HEK293 (cell line): Measurements from ENCODE around the gene PRODH2.

Experiments used
- CTCF ChIP-seq: fragments of 450-650 bp; formaldehyde crosslinking; IDR thresholded peaks from 2 replicates; pipeline ENCODE4 v1.5.1; 2016; ENCODE audit warnings: missing biosample characterization, missing genetic modification characterization
- ELK4 ChIP-seq: IDR thresholded peaks from 2 replicates; pipeline ENCODE4 v1.6.1; 2011; ENCODE audit warnings: mild to moderate bottlenecking, low read depth, low read length, borderline replicate concordance
- PATZ1 ChIP-seq: fragments of 450-650 bp; formaldehyde crosslinking; IDR thresholded peaks from 2 replicates; pipeline ENCODE4 v1.5.1; 2016; ENCODE audit warnings: missing biosample characterization, missing genetic modification characterization
- ZNF175 ChIP-seq: fragments of 450-650 bp; formaldehyde crosslinking; IDR thresholded peaks from 2 replicates; pipeline ENCODE4 v1.5.1; 2016; ENCODE audit warnings: missing biosample characterization, missing genetic modification characterization
- ZNF639 ChIP-seq: fragments of 450-650 bp; formaldehyde crosslinking; IDR thresholded peaks from 2 replicates; pipeline ENCODE4 v1.5.1; 2016; ENCODE audit warnings: missing biosample characterization, missing genetic modification characterization
- ZSCAN4 ChIP-seq: fragments of 450-650 bp; formaldehyde crosslinking; IDR thresholded peaks from 2 replicates; pipeline ENCODE4 v1.5.1; 2017; ENCODE audit warnings: missing biosample characterization, missing genetic modification characterization

- TF ChIP-seq ZSCAN4 (no peak), CTCF (tag by site-specific recombination) (no peak), PATZ1 (tag by site-specific recombination) (no peak), ZNF639 (tag by site-specific recombination) (no peak), ELK4 (no peak), ZNF175 (tag by site-specific recombination) (no peak)
These were observed 29.4 kb upstream of the PRODH2 start for GRCh38 chr19:35841961-35842595.
